HCT116 (cell line): ENCODE data around the gene FOXRED1. TPM values are rescaled to one million over a fixed set of nuclear protein-coding genes. Genes with fewer than 3 reads are reported as not detected.

Experiments used
- ATAC-seq: fragments of 200-7000 bp; cut with Tn5 transposase; 2 replicates; pipeline ENCODE4 v1.9.1; 2020; ENCODE audit warnings: mild to moderate bottlenecking, moderate library complexity
- BruUV-seq: library from RNA; stranded (reverse); fragments of 400-500 nt; replicated peaks from 2 replicates; lab custom pipeline; 2021; lab: Mats Ljungman, UMichigan
- CTCF ChIA-PET: fragments of 300-600 bp; sonication (Branson Sonifier 250); formaldehyde crosslinking; loops from one replicate; lab custom pipeline; 2021; ENCODE audit warnings: antibody characterized with exemption; lab: Charles Lee
- POLR2A ChIA-PET: fragments of 300-600, 350-600 bp; sonication (Branson Sonifier 250); formaldehyde crosslinking; loops from one replicate; lab custom pipeline; 2021; ENCODE audit warnings: antibody characterized with exemption; lab: Charles Lee
- RAD21 ChIA-PET, 2 experiments: fragments of 300-600 bp; sonication (Branson Sonifier 250); formaldehyde crosslinking; loops; one replicate each; lab custom pipeline; 2023; ENCODE audit warnings: low total read pairs in 2 of 2; ENCODE audit not compliant: uncharacterized antibody in 2 of 2, unreplicated experiment in 2 of 2, low non-redundant PET in 1 of 2; lab: Charles Lee
- DNase-seq: peaks from one replicate; pipeline ENCODE4 v3.0.0-alpha.2; 2010; ENCODE audit warnings: low read depth, low spot score
- H2AFZ ChIP-seq: fragments of 200-600 bp; shearing (Covaris generic), sonication (generic); 2 replicates; pipeline ENCODE4 v1.6.1; 2017; ENCODE audit warnings: low read depth, mixed run types, mixed read lengths, antibody characterized with exemption, low read length; ENCODE audit not compliant: poor library complexity, severe bottlenecking
- H3K27ac ChIP-seq: 2 replicates; pipeline ENCODE4 v1.5.1; 2012; ENCODE audit warnings: low read depth, low read length
- H3K27me3 ChIP-seq: fragments of 200-600 bp; sonication (generic); 2 replicates; pipeline ENCODE4 v1.6.1; 2016; ENCODE audit warnings: mixed run types, low read length, mixed read lengths; ENCODE audit not compliant: insufficient read depth
- H3K36me3 ChIP-seq, 2 experiments: fragments of 200-500 bp in 1 of 2; fragments of 200-600 bp in 1 of 2; sonication (Bioruptor generic) in 1 of 2; sonication (generic) in 1 of 2; 2 replicates each; pipeline versions ENCODE4 v1.5.1 to v1.6.1; 2014 to 2016; ENCODE audit warnings: low read length in 2 of 2, inconsistent platforms in 1 of 2, mixed read lengths in 1 of 2, mixed run types in 1 of 2; ENCODE audit not compliant: insufficient read depth in 2 of 2, control insufficient read depth in 1 of 2
- H3K4me1 ChIP-seq, 2 experiments: fragments of 200-600 bp in 1 of 2; sonication (generic) in 1 of 2; 2 replicates each; pipeline versions ENCODE4 v1.5.1 to v1.6.1; 2012 to 2017; ENCODE audit warnings: low read length in 2 of 2, inconsistent platforms in 1 of 2, mild to moderate bottlenecking in 1 of 2, mixed read lengths in 1 of 2, mixed run types in 1 of 2, moderate library complexity in 1 of 2; ENCODE audit not compliant: insufficient read depth in 2 of 2, control insufficient read depth in 1 of 2
- H3K4me2 ChIP-seq: fragments of 200-600 bp; sonication (generic); 2 replicates; pipeline ENCODE4 v1.6.1; 2017; ENCODE audit warnings: mixed run types, low read length, mixed read lengths
- H3K4me3 ChIP-seq, 2 experiments: fragments of 200-600 bp in 1 of 2; sonication (generic) in 1 of 2; replicated peaks in 1 of 2; 2 replicates each; pipeline ENCODE4 v1.5.1; 2011 to 2016; ENCODE audit warnings: low read length in 2 of 2, control low read depth in 1 of 2, low read depth in 1 of 2, mild to moderate bottlenecking in 1 of 2, mixed read lengths in 1 of 2, mixed run types in 1 of 2
- H3K79me2 ChIP-seq: fragments of 200-600 bp; sonication (generic); 2 replicates; pipeline ENCODE4 v1.6.1; 2017; ENCODE audit warnings: mild to moderate bottlenecking, mixed run types, low read length, moderate library complexity, mixed read lengths; ENCODE audit not compliant: insufficient read depth
- H3K9ac ChIP-seq: fragments of 200-600 bp; sonication (generic); 2 replicates; pipeline ENCODE4 v1.6.1; 2016; ENCODE audit warnings: low read length, mixed read lengths
- H3K9me2 ChIP-seq: fragments of 200-600 bp; sonication (generic), shearing (Covaris generic); 2 replicates; pipeline ENCODE4 v1.6.1; 2017; ENCODE audit warnings: mixed run types, mild to moderate bottlenecking, moderate library complexity; ENCODE audit not compliant: insufficient read depth
- H3K9me3 ChIP-seq, 2 experiments: fragments of 200-500 bp in 1 of 2; fragments of 200-600 bp in 1 of 2; sonication (Bioruptor generic) in 1 of 2; sonication (generic) in 1 of 2; 2 replicates each; pipeline ENCODE4 v1.6.1; 2014 to 2017; ENCODE audit warnings: low read length in 2 of 2, mixed read lengths in 2 of 2, inconsistent platforms in 1 of 2, low read depth in 1 of 2, mild to moderate bottlenecking in 1 of 2, mixed run types in 1 of 2, moderate library complexity in 1 of 2; ENCODE audit not compliant: control insufficient read depth in 1 of 2, insufficient read depth in 1 of 2
- H4K20me1 ChIP-seq: fragments of 200-600 bp; sonication (generic), shearing (Covaris generic); 2 replicates; pipeline ENCODE4 v1.6.1; 2017; ENCODE audit warnings: mixed run types, mild to moderate bottlenecking, moderate library complexity; ENCODE audit not compliant: insufficient read depth
- ATF3 ChIP-seq: IDR thresholded peaks from 2 replicates; pipeline ENCODE4 v1.6.1; 2012
- CBX3 ChIP-seq: IDR thresholded peaks from 2 replicates; pipeline ENCODE4 v1.6.1; 2012; ENCODE audit warnings: low read depth
- CEBPB ChIP-seq: IDR thresholded peaks from 2 replicates; pipeline ENCODE4 v1.6.1; 2012; ENCODE audit warnings: low read depth
- CTCF ChIP-seq, 3 experiments: fragments of 200-600 bp in 1 of 3; sonication (generic) in 1 of 3; IDR thresholded peaks in 2 of 3; conservative IDR thresholded peaks in 1 of 3; 2 replicates each; pipeline ENCODE4 v1.5.1; 2012 to 2017; ENCODE audit warnings: low read depth in 2 of 3, low read length in 2 of 3, antibody characterized with exemption in 1 of 3, borderline replicate concordance in 1 of 3, control low read depth in 1 of 3, mild to moderate bottlenecking in 1 of 3, mixed read lengths in 1 of 3, mixed run types in 1 of 3, moderate library complexity in 1 of 3; ENCODE audit not compliant: insufficient read depth in 1 of 3
- EGR1 ChIP-seq: IDR thresholded peaks from 2 replicates; pipeline ENCODE4 v1.6.1; 2012; ENCODE audit warnings: low read depth
- EZH2 ChIP-seq: fragments of 200-600 bp; sonication (generic); IDR thresholded peaks from 2 replicates; pipeline ENCODE4 v1.6.1; 2017; ENCODE audit warnings: antibody characterized with exemption, mixed run types
- EZH2phosphoT487 ChIP-seq: fragments of 200-600 bp; IDR thresholded peaks from 2 replicates; pipeline ENCODE4 v1.6.1; 2018; ENCODE audit warnings: antibody characterized with exemption, borderline replicate concordance
- FOSL1 ChIP-seq: IDR thresholded peaks from 2 replicates; pipeline ENCODE4 v1.6.1; 2012; ENCODE audit warnings: low read depth
- MAX ChIP-seq: IDR thresholded peaks from 2 replicates; pipeline ENCODE4 v1.6.1; 2012
- POLR2A ChIP-seq: IDR thresholded peaks from 2 replicates; pipeline ENCODE4 v1.7.0; 2011; ENCODE audit warnings: borderline replicate concordance; ENCODE audit not compliant: insufficient read depth, insufficient read length; ENCODE audit errors: extremely low read depth
- POLR2AphosphoS5 ChIP-seq: IDR thresholded peaks from 2 replicates; pipeline ENCODE4 v1.6.1; 2011; ENCODE audit warnings: mild to moderate bottlenecking, low read depth, low read length, moderate library complexity
- RAD21 ChIP-seq: IDR thresholded peaks from 2 replicates; pipeline ENCODE4 v1.6.1; 2012; ENCODE audit warnings: low read depth, mild to moderate bottlenecking
- REST ChIP-seq: IDR thresholded peaks from 2 replicates; pipeline ENCODE4 v1.6.1; 2012; ENCODE audit warnings: low read depth
- SIN3A ChIP-seq: IDR thresholded peaks from 2 replicates; pipeline ENCODE4 v1.6.1; 2012; ENCODE audit warnings: low read depth
- SP1 ChIP-seq: IDR thresholded peaks from 2 replicates; pipeline ENCODE4 v1.6.1; 2012; ENCODE audit warnings: low read depth
- SRF ChIP-seq: IDR thresholded peaks from 2 replicates; pipeline ENCODE4 v1.6.1; 2012; ENCODE audit warnings: low read depth
- TCF7L2 ChIP-seq: IDR thresholded peaks from 2 replicates; pipeline ENCODE4 v1.7.0; 2011; ENCODE audit warnings: borderline replicate concordance, inconsistent platforms; ENCODE audit not compliant: insufficient read depth, insufficient read length; ENCODE audit errors: extremely low read depth
- YY1 ChIP-seq: IDR thresholded peaks from 2 replicates; pipeline ENCODE4 v1.6.1; 2011; ENCODE audit warnings: low read length, low read depth, moderate library complexity, mild to moderate bottlenecking; ENCODE audit not compliant: insufficient replicate concordance; ENCODE audit errors: extremely low read depth
- ZBTB33 ChIP-seq: IDR thresholded peaks from 2 replicates; pipeline ENCODE4 v1.6.1; 2011; ENCODE audit warnings: mild to moderate bottlenecking, low read length, moderate library complexity; ENCODE audit not compliant: insufficient replicate concordance; ENCODE audit errors: extremely low read depth
- ZFX ChIP-seq: fragments of 450-650 bp; IDR thresholded peaks from 2 replicates; pipeline ENCODE4 v1.6.1; 2017
- intact Hi-C: fragments of 100-400 bp; cut with micrococcal nuclease; formaldehyde crosslinking; loops from 2 replicates; pipeline ENCODE4 v1.10.0; 2022
- total RNA-seq: library from RNA; stranded (reverse); gene quantifications from one replicate; pipeline ENCODE4 v1.2.1, GENCODE V29; 2021; ENCODE audit not compliant: unreplicated experiment

FOXRED1 gene
- total RNA-seq, 1 experiment from 2014 or later = 41.3 TPM

GRCh38 chr11:126277780-126278179 is 8.8 kb downstream of the FOXRED1 start:
- no peaks in the 10 kb centered on the region for H3K9me3 ChIP-seq
- POLR2A ChIA-PET = no interaction called here
- no peaks in the 10 kb centered on the region for H3K79me2 ChIP-seq
- no peak overlapping the region for H3K9ac ChIP-seq
- H3K4me1 ChIP-seq = peaks cover 0 to 10% of the 10 kb centered on the region in 2 experiments; a peak in 1 of 4 replicates
- DNase-seq = no peak
- H2AFZ ChIP-seq = no peak overlapping the region
- no peaks in the 10 kb centered on the region for H4K20me1 ChIP-seq
- TF ChIP-seq YY1 (no peak), CEBPB (no peak), TCF7L2 (no peak), EZH2 (no peak), CBX3 (no peak), EGR1 (no peak), POLR2A (no peak), ATF3 (no peak), MAX (no peak), POLR2AphosphoS5 (no peak), EZH2phosphoT487 (no peak), SIN3A (no peak), REST (no peak), FOSL1 (no peak), CTCF (IDR thresholded peaks at IDR 0.05 in 2 of 3, conservative IDR thresholded peaks at IDR 0.05 in 1 of 3; ENCODE audit: borderline replicate concordance in 1 of 3, insufficient read depth in 1 of 3, low read depth in 2 of 3, low read length in 2 of 3) (no peak), ZBTB33 (no peak), SP1 (no peak), ZFX (no peak), RAD21 (no peak), SRF (no peak)
- TF ChIP-seq, all 23 proteins: peak for 0
- intact Hi-C loops = no loop called here
- CTCF ChIA-PET = no interaction called here
- RAD21 ChIA-PET = no interaction called here
- no peak for ATAC-seq
- Histone ChIP-seq H3K4me2 (no peak overlapping the region), H3K27me3 (no peaks in the 10 kb centered on the region), H3K4me3 (no peak overlapping the region), H3K36me3 (peaks cover 2 to 7% of the 10 kb centered on the region in 2 experiments; a peak in 2 of 4 replicates), H3K27ac (no peak overlapping the region), H3K9me2 (no peaks in the 10 kb centered on the region)
- BruUV-seq = no TSS peak
